Mucosa of gallbladder (tissue), 1 donor: ENCODE measurements around the gene LIMS3. TPM values are rescaled to one million over a fixed set of nuclear protein-coding genes. Genes with fewer than 3 reads are reported as not detected.
"Not testable (repeated sequence)": the region's sequence is repeated elsewhere in the genome, so short reads cannot be mapped to it uniquely, and the experiment has no call there.

Experiments
- DNase-seq: peaks from one replicate; pipeline ENCODE4 v3.0.0-alpha.2; 2020; ENCODE audit warnings: low spot score
- total RNA-seq: library from RNA; stranded (reverse); gene quantifications from one replicate; pipeline ENCODE4 v1.2.1, GENCODE V29; 2021
- donor health status: DM: no; HTN: no; CAD: no.

LIMS3 gene
- total RNA-seq, 1 donor from 2014 or later, result 3.1 TPM

DNA sequence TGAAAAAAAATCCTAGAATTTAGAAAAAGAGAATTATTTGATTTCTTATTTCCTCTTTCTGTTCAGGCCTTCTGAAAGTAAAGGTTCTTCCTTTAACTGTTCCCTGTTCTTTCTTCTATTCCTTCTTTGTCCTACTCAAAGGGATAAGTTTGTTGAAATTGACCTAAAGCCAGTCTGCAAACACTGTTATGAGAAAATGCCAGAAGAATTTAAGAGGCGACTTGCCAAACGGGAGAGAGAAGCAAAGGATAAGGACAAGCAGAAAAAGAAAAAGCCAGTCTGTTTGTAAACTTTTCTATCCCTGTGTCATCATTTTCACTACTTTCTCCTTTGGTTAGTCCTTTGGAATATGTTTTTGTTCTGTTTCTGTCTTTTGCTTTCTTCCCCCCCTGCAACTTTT lies 26.0 kb downstream of the LIMS3 start:
- DNase-seq, result not testable (repeated sequence)

DNA sequence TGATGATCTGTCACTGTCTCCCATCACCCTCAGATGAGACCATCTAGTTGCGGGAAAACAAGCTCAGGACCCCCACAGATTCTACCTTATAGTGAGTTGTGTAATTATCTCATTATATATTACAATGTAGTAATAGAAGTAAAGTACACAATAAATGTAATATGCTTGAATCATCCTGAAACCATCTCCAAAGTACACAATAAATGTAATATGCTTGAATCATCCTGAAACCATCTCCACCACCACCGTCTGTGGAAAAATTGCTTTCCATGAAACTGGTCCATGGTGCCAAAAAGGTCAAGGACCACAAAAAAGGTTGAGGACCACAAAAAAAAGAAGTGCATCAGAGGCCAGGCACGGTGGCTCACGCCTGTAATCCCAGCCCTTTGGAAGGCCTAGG lies 29.3 kb downstream of the LIMS3 start:
- not testable (repeated sequence) for DNase-seq

DNA sequence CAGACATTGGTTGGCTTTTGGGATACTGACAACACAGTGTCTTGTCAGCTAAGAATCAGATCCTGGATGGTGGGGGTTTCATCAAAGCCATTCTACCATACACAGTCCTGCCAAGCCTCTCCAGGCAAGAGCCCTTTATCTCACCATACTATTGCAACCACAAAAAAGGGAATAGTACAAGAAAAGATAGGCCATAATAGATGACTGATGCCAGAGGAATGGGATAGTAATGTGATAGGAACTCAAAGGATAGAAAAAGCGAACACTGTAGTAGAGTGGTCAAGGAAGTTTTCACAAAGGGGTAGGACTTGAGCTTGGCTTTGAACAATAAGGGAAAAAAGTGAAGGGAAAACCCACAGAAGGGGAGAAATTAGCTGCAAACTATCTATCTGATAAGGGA lies 30.7 kb downstream of the LIMS3 start:
- not testable (repeated sequence) for DNase-seq

DNA sequence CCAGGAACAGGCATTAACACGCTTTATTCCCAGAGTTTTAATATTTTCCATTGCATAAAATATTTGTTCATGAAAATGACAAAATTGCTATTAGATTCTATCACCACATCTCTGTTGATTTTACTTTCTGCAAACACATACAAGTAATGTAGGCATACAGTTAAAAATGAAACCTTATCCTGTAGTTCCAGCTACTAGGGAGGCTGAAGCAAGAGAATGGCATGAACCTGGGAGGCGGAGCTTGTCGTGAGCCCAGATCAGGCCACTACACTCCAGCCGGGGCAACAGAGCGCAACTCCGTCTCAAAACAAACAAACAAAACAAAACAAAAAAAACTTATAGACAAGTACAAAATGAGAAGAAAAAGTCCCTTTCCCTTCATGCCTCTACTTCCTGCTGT lies 38.0 kb downstream of the LIMS3 start:
- DNase-seq, result not testable (repeated sequence)

DNA sequence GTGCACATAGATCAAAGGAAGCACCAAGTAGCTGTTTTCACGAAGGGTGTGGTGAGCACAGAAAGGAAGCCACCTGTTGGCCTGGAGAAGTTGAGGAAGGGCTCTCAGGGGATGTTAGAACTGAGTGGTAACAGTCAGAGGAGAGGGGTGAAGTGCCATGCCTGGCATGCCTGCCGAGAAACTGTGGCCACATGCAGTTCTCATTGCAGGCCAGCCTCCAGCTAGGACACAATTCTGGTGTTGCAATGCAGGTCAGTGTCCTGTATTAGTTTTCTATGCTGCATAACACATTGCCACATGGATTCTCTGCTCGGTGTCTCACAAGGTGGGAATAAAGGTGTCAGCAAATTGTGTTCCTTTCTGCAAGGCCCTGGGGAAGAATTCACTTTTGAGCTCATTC lies 46.9 kb downstream of the LIMS3 start:
- DNase-seq, result not testable (repeated sequence)

DNA sequence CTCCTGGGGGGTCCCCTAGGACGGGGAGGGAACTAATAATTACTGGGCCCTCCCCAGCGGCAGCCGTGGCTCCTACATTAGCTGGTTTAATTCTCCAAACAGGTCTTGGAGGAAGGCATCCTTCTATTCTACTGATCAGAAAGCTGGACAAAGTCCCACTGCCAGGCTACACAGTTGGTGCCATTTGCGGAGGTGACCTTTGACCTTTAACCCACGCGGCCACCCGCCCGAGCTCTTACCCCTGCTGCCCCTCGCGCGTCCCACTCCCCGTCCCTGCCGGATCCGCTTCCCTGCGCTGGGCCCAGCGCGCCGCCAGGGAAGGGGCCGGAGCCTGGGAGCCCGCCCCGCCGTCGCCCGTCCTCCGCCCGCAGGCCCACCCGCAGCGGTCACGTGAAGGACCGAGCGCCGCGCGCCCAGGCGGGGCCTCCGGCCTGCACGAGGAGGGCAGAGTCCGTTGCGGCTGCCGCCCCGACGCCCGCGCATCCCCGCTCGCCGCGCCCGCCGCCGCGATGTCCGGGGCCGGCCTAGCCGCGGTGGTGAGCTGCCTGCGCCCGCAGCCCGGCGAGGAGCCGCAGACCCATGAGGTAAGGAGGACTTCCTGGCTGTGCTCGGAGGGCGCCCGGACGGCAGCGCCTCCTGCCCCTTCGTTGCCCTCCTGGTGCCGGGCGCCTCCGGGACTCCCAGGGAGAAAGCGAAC lies 48.9 kb downstream of the LIMS3 start:
- DNase-seq, result not testable (repeated sequence)

DNA sequence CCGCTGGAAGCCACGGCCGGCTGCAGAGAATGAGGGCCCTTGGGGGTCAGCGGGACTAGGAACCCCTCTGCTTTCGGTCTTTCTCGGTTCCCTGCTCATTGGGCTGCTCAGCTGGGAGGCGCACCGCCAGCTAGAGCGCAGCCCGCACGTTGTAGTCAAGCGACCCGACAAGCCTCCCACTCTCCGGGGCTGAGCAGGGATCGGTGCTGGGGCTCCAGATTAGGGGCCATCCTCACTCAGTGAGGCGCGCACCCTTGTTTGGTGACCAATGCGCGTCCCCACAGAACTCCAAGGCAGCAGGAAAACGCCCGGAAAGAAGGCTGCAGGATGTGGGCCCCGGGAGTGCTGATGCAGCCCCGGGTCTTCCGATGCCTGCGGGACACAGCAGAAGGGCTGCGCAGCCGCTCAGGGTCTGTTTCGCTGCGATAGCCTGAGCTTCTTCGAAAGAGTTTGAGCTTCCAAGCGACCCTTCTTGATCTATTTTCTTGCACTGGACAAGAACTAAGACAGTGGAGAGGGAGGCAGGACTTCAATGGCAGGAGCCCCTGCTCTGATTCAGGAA lies 49.6 kb downstream of the LIMS3 start:
- not testable (repeated sequence) for DNase-seq

DNA sequence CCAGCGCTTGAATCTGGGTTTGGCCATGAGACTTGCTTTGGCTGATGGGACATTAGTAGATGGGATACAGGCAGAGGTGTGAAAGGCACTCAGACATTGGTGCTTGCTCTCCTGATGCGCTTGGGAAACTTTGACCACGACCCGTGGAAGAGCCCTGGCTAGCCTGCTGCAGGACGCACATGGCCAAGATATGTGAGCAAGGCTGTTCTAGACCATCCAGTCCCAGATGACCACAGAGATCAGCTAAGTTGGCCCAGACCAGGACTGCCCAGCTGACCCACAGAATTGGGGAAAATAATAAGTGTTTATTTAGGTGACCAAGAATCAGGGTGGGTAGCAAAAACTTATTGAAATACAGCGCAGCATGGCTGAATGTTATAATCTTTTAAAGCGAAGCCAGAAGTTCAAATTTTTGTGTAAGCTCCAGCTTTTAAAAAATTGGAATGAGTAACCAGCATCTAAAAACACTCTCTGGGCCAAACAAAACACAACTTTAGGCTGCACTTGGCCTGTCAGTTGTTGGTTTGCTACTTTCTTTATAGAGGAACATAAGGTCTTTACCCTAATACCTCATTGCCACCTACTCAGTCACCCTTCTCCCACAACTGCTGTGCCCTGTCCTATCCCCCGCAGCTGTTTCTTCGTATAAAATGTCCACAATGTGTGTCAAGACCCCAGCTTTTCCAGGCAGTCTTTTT lies 51.8 kb downstream of the LIMS3 start:
- not testable (repeated sequence) for DNase-seq

DNA sequence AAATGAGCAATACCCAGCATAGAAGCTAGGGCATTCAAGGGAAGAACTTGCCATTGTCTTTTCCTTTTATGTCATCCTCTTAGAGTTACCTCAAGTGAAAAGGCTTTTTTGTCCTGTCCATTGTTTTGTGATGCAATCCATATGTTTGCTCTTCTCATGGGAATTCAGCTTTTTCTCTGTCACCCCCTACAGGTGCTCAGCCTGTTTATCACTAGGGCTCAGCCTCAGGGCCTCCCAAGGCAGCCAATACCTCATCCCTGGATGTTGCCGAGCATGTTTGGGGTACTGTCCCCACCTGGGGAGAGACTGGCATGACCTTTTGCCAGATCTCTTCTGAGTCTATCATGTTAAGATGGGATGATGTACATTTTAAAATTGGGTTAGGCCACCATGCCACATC lies 65.5 kb downstream of the LIMS3 start:
- not testable (repeated sequence) for DNase-seq

DNA sequence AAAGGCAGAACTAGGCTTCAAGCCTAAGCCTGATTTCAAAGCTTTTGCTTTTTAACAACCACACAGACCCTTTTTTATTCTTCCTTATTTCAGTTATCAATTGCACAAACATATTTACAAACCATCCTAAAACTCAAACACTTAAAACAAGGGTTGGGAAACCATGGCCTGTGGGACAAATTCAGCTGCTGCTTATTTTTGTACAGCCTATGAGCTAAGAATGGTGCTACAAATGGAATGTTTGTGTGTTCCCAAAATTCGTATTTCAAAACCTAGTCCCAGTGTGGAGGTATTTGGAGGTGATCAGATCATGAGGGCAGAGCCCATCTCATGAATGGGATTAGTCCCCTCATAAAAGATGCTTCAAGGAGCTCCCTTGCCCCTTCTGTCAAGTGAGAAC lies 67.0 kb downstream of the LIMS3 start:
- not testable (repeated sequence) for DNase-seq

DNA sequence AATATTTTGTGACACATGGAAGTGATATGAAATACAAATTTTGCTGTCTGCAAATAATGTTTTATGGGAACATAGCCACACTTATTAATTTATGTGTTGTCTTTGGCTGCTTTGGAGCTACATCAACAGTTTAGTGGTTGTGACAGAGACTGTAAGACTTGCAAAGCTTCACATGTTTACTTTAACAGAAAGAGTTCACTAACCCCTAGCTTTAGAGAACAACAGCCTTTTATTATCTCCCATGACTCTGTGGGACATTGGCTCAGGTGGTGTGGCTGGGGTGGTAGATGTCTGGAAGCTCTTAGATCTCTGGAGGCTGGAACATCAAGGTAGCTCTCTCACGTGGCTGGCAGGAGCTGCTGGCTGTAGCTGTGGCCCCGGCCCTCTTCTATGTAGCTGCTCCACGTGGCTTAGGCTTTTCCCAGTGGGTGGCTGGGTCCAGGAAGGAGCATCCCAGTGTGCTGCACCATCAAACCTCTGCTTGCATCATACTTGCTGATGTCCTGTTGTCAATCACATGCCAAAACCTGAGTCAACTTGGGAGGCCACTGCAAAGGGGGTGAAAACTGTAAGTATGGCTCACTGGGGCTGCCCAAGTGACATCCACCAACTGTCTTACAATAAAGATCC lies 67.7 kb downstream of the LIMS3 start:
- not testable (repeated sequence) for DNase-seq

DNA sequence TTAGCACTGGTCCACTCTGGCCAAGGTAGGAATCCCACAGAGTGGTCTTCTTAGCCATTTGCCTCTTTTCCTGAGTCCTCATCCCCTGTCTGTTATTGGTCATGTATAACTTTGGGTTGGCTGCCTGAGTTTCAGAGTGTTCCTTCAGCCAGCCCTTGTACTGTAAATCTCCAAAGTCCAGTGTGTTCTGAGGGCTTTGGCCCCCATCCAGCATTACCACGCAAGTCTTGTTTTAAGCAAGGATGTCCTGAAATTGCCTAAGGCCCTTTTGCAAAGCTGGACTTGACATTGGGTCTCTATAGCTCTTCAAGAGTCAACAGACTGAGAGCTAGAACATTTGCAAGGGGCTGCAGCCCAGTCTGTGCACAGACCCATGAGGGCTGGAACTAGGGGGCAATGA lies 68.4 kb downstream of the LIMS3 start:
- DNase-seq, result not testable (repeated sequence)

DNA sequence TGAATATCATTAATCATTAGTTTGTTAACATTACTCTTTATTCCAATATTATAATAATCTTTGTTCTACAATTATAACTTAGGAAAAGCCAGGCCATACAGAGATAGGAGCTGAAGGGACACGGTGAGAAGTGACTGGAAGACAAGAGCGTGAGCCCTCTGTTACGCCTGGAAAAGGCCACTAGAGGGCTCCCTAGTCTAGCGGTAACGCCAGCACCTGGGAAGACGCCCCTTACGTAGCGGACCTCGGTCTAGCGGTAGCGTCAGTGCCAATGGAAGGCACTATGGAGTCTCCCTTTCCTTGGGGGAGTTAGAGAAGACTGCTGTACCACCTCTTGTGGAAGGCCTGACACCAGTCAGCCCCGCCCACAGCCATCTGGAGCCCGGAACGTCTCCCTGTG lies 71.4 kb downstream of the LIMS3 start:
- DNase-seq, result not testable (repeated sequence)

DNA sequence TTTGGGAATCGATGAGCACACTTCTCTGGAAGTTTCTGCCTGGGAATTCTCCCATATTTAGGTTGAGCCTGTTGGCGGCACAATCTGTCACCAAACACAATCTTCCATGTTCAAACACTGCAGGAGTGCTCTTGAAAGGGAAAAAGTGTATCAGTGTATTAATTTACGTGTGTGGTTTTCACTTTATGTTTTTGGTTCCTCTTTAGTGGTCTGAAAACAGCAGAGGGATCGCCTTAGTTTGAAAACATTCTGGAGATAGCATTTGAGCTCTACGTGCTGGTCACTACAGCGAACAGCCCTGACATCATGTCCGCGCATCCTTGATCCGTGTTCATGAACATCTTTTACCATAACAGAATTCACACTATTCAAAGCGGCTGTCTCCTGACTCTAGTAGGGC lies 73.2 kb downstream of the LIMS3 start:
- DNase-seq, result not testable (repeated sequence)

Other genes starting within 250 kb of the LIMS3 start
- 53.6 TPM for gene RGPD5, start 104.4 kb upstream of the LIMS3 start, total RNA-seq
- 43.7 TPM for gene MALL, start 217.1 kb downstream of the LIMS3 start, total RNA-seq